Left lung (tissue), 10 donors: ENCODE measurements around the gene GALNT2. TPM values are rescaled to one million over a fixed set of nuclear protein-coding genes. Genes with fewer than 3 reads are reported as not detected.

Experiments used
- ATAC-seq: fragments of 200-7000 bp; cut with Tn5 transposase; one replicate; pipeline ENCODE4 v1.9.1; 2020; ENCODE audit warnings: moderate library complexity
- DNase-seq, 4 donors: peaks; one replicate each; pipeline ENCODE4 v3.0.0-alpha.2; 2013 to 2020
- H3K27ac ChIP-seq, 2 donors: fragments of 200-600 bp; sonication (generic) in 1 of 2; one replicate each; pipeline versions ENCODE4 v1.5.0 to v1.8.0; 2020 to 2021
- H3K27me3 ChIP-seq, 2 donors: fragments of 200-600 bp; sonication (generic) in 1 of 2; one replicate each; pipeline versions ENCODE4 v1.5.0 to v1.8.0; 2020 to 2021
- H3K36me3 ChIP-seq, 2 donors: fragments of 200-600 bp; sonication (generic) in 1 of 2; one replicate each; pipeline versions ENCODE4 v1.5.0 to v1.8.0; 2020 to 2021
- H3K4me1 ChIP-seq, 2 donors: fragments of 200-600 bp; one replicate each; pipeline ENCODE4 v1.8.0; 2021
- H3K4me3 ChIP-seq, 2 donors: fragments of 200-600 bp; sonication (generic) in 1 of 2; one replicate each; pipeline versions ENCODE4 v1.5.0 to v1.8.0; 2020 to 2021; ENCODE audit warnings: mild to moderate bottlenecking in 1 of 2
- H3K9me3 ChIP-seq, 2 donors: fragments of 200-600 bp; sonication (generic) in 1 of 2; one replicate each; pipeline versions ENCODE4 v1.5.0 to v1.8.0; 2020 to 2021
- CTCF ChIP-seq, 2 donors: fragments of 200-600 bp; sonication (generic) in 1 of 2; IDR thresholded peaks; one replicate each; pipeline versions ENCODE4 v1.5.0 to v1.8.0; 2021; ENCODE audit warnings: antibody characterized with exemption in 2 of 2
- intact Hi-C, 2 donors: fragments of 100-400 bp; cut with DNase I; formaldehyde crosslinking; loops; one replicate each; pipeline versions ENCODE4 v1.11.2 to v1.14.2; 2022
- polyA plus RNA-seq, 6 donors: library from polyadenylated mRNA; unstranded; fragments of 120-200 nt; gene quantifications; one replicate each; pipeline ENCODE4 v1.2.1, GENCODE V29; 2013; ENCODE audit not compliant: insufficient read length in 6 of 6
- total RNA-seq, 2 donors: library from RNA; stranded (reverse); fragmentation: NEBNext Ultra II Directional; extraction: Animal tissue kit (Norgen Biotek cat#: 25700); gene quantifications; one replicate each; pipeline ENCODE4 v1.2.1, GENCODE V29; 2021
- donor health status: DM: no; HTN: yes; CAD: no.
- donor health status: DM: no; HTN: no; CAD: no.

Gene GALNT2
- total and polyA plus RNA-seq, 8 donors, result 27.6 to 114 (median 40.0) TPM

DNA sequence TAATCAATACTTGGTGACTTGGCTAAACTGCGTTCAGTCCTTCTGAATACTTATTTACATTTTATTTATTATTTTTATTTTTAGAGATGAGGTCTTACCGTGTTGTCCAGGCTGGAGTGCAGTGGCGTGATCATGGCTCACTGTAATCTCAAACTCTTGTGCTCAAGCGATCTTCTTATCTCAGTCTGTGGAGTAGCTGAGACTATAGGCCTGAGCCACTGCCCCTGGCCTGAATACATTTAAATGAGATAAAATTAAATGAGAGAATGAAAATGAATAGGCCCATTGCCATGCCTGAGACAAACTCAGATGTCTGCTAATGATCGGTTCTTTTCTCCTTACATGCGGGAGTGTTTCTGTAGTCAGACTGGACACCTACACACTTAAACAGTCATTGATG lies 86.0 kb downstream of the GALNT2 start:
- no peaks in the 10 kb centered on the region for H3K27me3 ChIP-seq
- H3K9me3 ChIP-seq, result no peaks in the 10 kb centered on the region
- no peaks in the 10 kb centered on the region for H3K36me3 ChIP-seq
- no peak overlapping the region for H3K4me3 ChIP-seq
- intact Hi-C loops, result no loop called here
- H3K27ac ChIP-seq, result peak overlapping the region in 1 of 2 donors; percentile 85
- ATAC-seq, result no peak
- no peak for TF ChIP-seq CTCF (IDR thresholded peaks at IDR 0.05)
- DNase-seq, result no peak
- H3K4me1 ChIP-seq, result peaks cover 14 to 67% of the 10 kb centered on the region in 2 donors

- Histone ChIP-seq H3K27ac (peak overlapping the region; percentile 47 to 85), H3K4me1 (peaks cover 21 to 67% of the 10 kb centered on the region in 2 donors), H3K9me3 (no peaks in the 10 kb centered on the region), H3K36me3 (no peaks in the 10 kb centered on the region), H3K4me3 (no peak overlapping the region), H3K27me3 (no peaks in the 10 kb centered on the region)
- ATAC-seq (peak; percentile 61), DNase-seq (peak in 2 of 4 donors; percentile 45 to 68)
- no peak for TF ChIP-seq CTCF (IDR thresholded peaks at IDR 0.05)
- intact Hi-C loops, result no loop called here
These were observed 86.7 kb downstream of the GALNT2 start for GRCh38 chr1:230153641-230154296.

- TF ChIP-seq CTCF (IDR thresholded peaks at IDR 0.05), result no peak
- intact Hi-C loops, result no loop called here
- peak overlapping the region in 1 of 2 donors; percentile 85 for H3K27ac ChIP-seq
- no peaks in the 10 kb centered on the region for H3K9me3 ChIP-seq
- H3K27me3 ChIP-seq, result no peaks in the 10 kb centered on the region
- H3K4me3 ChIP-seq, result no peak overlapping the region
- no peaks in the 10 kb centered on the region for H3K36me3 ChIP-seq
- no peak for DNase-seq
- ATAC-seq, result no peak
- peaks cover 21 to 62% of the 10 kb centered on the region in 2 donors for H3K4me1 ChIP-seq
These were observed 88.0 kb downstream of the GALNT2 start for GRCh38 chr1:230155021-230155420.

GRCh38 chr1:230156068-230156467 lies 89.0 kb downstream of the GALNT2 start:
- H3K4me3 ChIP-seq, result no peak overlapping the region
- intact Hi-C loops, result no loop called here
- H3K4me1 ChIP-seq, result peaks cover 21 to 62% of the 10 kb centered on the region in 2 donors
- TF ChIP-seq CTCF (IDR thresholded peaks at IDR 0.05), result no peak
- no peaks in the 10 kb centered on the region for H3K9me3 ChIP-seq
- no peaks in the 10 kb centered on the region for H3K27me3 ChIP-seq
- H3K27ac ChIP-seq, result no peak overlapping the region
- DNase-seq (no peak), ATAC-seq (no peak)
- no peaks in the 10 kb centered on the region for H3K36me3 ChIP-seq

DNA sequence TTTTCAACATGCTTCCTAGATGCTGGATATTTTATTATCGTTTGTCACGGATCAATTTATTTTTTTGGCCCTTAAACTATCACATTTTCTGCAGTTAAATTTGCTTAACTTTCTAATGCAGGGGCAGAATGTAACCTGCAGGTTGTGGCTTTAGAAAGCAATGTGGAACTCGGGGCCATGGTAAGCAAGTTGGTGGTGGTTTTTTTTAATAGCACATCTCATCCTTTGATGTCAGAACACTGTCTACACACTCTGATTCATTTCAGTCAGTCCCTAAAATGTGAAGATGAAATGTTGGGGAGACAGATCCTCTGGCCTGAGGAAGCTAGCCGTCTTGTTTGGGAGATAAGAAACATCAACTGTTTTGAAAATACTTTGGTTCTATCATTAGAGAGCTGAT lies 89.5 kb downstream of the GALNT2 start:
- Histone ChIP-seq H3K4me3 (no peak overlapping the region), H3K36me3 (no peaks in the 10 kb centered on the region), H3K4me1 (peaks cover 21 to 66% of the 10 kb centered on the region in 2 donors), H3K27ac (no peak overlapping the region), H3K27me3 (no peaks in the 10 kb centered on the region), H3K9me3 (no peaks in the 10 kb centered on the region)
- no peak for ATAC-seq
- intact Hi-C loops, result no loop called here
- no peak for TF ChIP-seq CTCF (IDR thresholded peaks at IDR 0.05)
- no peak for DNase-seq
